Inflammatory macrophage treated with lipopolysaccharide for 1 hour (primary cell): ENCODE results near the gene PRKAG2.
"Not testable (repeated sequence)": the region's sequence is repeated elsewhere in the genome, so short reads cannot be mapped to it uniquely, and the experiment has no call there.

Source experiments
- DNase-seq, 2 donors: peaks; one replicate each; pipeline ENCODE4 v3.0.0-alpha.2; 2020 to 2022

The PRKAG2 gene

GRCh38 chr7:151761957-151762356 lies 115.0 kb downstream of the PRKAG2 start:
- DNase-seq, result no peak

GRCh38 chr7:151761231-151761630 lies 115.7 kb downstream of the PRKAG2 start:
- DNase-seq, result peak; percentile 39 to 79

- peak in 1 of 2 donors; percentile 62 for DNase-seq
Observed at GRCh38 chr7:151759591-151760042, 117.3 kb downstream of the PRKAG2 start.

GRCh38 chr7:151758622-151759540 lies 118.0 kb downstream of the PRKAG2 start:
- DNase-seq, result no peak

GRCh38 chr7:151757274-151757673 lies 119.6 kb downstream of the PRKAG2 start:
- DNase-seq, result no peak

- no peak for DNase-seq
Observed at GRCh38 chr7:151756866-151757265, 120.0 kb downstream of the PRKAG2 start.

- DNase-seq, result peak; percentile 58 to 73
Observed at GRCh38 chr7:151756076-151756731, 120.7 kb downstream of the PRKAG2 start.

GRCh38 chr7:151755131-151755801 lies 121.6 kb downstream of the PRKAG2 start:
- DNase-seq, result peak; percentile 30 to 47

- DNase-seq, result no peak
Observed at GRCh38 chr7:151754688-151755130, 122.2 kb downstream of the PRKAG2 start.

GRCh38 chr7:151754142-151754590 lies 122.7 kb downstream of the PRKAG2 start:
- peak; percentile 27 to 46 for DNase-seq

- DNase-seq, result no peak
Observed at GRCh38 chr7:151752816-151753595, 123.9 kb downstream of the PRKAG2 start.

GRCh38 chr7:151752037-151752436 lies 124.9 kb downstream of the PRKAG2 start:
- no peak for DNase-seq

GRCh38 chr7:151748733-151749132 lies 128.2 kb downstream of the PRKAG2 start:
- DNase-seq, result no peak

- DNase-seq, result not testable (repeated sequence)
Observed at GRCh38 chr7:151748021-151748420, 128.9 kb downstream of the PRKAG2 start.

GRCh38 chr7:151745706-151746105 lies 131.2 kb downstream of the PRKAG2 start:
- no peak for DNase-seq

GRCh38 chr7:151744656-151745638 lies 132.0 kb downstream of the PRKAG2 start:
- DNase-seq, result peak; percentile 90 to 98

- no peak for DNase-seq
Observed at GRCh38 chr7:151744051-151744580, 132.8 kb downstream of the PRKAG2 start.

GRCh38 chr7:151743481-151743983 lies 133.4 kb downstream of the PRKAG2 start:
- DNase-seq, result no peak

GRCh38 chr7:151742713-151743480 lies 134.0 kb downstream of the PRKAG2 start:
- peak; percentile 68 to 78 for DNase-seq

- no peak for DNase-seq
Observed at GRCh38 chr7:151741585-151741984, 135.3 kb downstream of the PRKAG2 start.
